Muscle of back (tissue), 11 donors: ENCODE data around the gene OVAAL. TPM values are rescaled to one million over a fixed set of nuclear protein-coding genes. Genes with fewer than 3 reads are reported as not detected.

Source experiments
- DNase-seq, 3 donors: peaks; one replicate each; pipeline versions ENCODE4 v3.0.0 to v3.0.0-alpha.2; 2013
- polyA plus RNA-seq, 10 donors: library from polyadenylated mRNA; unstranded; fragments of 120-200 nt; gene quantifications; one replicate each; pipeline ENCODE4 v1.2.1, GENCODE V29; 2013; ENCODE audit not compliant: insufficient read length in 10 of 10

OVAAL gene
- polyA plus RNA-seq, 10 donors = not detected

DNA sequence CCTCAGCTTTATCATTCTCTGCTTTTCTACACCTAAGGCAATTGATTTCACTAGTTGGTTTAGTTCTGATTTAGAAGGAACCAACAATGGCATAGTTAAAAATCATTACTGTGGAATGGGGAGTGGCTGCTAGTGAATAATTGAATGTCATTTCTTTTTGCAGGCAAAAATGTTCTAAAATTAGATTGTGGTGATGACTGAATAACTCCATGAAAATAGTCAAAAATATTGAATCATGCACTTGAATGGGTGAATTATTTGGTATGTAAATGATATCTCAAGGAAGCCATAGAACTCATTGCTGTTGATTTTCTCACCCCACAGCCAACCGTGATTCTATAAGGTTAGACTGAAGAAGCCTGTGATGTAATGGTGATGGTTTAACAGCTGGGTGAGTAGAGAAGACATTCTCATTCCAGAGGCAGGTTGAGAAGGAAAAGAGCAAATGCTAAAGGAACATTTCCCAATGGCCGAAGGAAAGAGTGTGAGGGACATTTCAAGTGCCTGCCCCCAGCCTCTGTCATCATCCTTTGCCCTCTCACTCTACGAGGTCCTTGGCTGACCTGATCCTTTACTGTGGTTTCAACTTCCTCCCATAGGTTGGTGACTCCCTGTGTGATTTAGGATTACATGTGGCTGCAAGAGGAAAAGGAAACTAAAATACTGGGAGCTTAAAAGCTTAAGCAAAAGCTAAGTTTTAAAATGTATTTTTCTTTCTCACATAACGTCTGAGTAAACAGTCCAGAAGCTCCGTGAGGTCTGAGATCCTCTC is 12.5 kb downstream of the OVAAL start:
- no peak for DNase-seq

DNA sequence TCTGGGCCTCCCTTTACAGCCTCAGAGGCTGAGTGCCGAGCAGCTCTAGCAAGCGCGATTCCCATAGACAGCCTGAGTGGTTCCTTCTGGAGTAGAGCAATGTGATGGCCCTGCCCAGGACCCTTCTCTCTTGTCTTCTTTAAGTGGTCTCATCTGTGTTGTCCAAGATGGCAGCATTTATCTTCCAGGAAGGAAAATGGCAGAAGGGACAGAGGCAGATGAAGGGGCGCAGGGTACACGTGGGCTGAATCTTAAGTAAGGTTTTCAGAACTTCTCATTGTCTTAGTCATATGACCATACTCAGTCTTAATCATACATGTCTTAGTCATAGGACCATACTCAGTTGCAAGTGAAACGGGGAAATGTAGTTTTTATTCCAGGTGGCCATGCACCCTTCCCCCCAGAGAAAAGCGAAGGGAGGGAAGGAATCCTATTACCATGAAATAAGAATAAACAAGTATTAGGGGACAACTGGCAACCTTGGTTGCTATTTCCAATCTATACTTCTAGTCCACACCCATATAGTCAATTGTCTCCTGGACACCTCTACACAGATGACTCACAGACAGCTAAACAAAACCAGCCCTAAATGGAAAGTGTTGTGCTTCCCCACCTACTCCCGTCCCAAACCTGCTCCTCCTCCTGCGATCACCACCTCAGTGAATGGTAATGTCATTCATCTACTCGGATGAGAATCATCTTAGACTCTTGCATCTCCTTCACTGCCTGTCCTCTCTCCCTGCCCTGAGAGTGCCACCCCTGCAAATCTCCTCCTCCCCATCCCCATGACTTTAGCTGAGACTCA is 13.3 kb downstream of the OVAAL start:
- no peak for DNase-seq

DNA sequence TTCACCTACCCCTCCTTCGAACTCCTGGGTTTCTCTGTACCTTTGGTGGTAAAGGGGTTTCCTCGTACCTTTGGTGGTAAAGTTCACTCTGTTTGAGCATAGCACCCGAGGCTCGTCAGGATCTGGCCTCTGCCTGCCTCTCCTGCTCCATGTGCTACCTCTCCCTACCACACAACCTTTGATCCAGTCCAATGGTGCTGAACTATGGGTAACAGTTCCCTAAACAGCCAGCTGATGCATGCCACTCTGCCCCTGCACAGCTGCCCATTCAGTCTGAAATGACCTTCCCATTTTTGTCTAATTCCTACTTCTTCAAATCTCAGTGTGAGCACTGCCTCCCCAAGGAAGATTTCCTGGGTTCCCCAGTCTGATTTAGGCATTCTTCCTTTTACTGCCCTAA is 14.0 kb downstream of the OVAAL start:
- DNase-seq = no peak

GRCh38 chr1:180574031-180574713 is 15.4 kb downstream of the OVAAL start:
- no peak for DNase-seq

DNA sequence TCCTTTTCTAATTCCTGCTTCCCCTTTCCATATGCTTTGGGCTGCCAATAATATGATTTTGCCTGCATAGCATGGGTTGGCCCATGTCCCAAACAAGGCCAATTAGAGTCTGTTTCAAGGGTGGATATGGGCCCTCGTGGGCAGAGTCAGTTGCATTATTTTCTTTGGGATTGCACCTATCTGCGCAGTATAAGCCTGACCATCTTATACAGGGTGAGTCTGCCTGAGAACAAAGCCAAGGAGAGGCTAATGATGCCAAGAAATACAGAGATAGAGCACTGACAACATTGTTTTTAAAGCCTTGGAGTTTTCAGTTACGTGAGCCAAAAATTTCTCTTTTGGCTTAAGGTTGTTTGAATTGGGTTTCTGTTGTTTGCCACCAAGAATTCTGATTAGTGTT is 18.6 kb downstream of the OVAAL start:
- no peak for DNase-seq

DNA sequence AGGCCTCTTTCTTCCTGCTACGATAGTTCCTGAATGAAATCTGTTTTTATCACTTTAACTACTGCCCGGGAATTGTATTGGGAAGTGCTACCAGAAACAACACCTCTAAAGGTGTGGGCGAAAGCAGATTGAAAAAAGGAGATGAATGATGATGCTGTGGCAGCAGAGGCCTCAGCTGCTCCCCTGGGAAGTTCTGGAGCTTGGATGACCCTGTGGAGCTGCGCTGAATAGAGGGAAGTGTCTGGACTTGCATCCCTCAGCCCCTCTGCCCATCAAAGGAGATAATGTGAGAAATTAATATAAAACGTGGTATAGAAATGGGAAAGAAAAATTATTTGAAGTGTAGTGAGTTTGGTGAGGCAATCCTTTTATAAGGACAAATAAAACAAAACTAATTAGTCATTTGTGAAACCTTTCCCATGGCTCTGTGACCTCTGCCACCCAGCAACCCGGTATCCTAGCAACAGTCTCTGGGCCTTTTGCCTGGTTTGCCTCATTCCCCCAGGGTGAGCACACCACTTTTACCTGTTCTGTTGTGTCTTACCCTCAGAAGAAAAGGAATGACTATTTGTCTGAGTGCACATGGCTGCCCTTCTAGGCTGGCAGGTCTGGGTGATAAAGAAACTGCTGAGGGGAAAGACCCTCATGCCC is 21.3 kb downstream of the OVAAL start:
- no peak for DNase-seq

GRCh38 chr1:180581635-180582039 is 22.9 kb downstream of the OVAAL start:
- no peak for DNase-seq

- DNase-seq = no peak
These were observed 26.1 kb downstream of the OVAAL start for GRCh38 chr1:180584869-180585268.

DNA sequence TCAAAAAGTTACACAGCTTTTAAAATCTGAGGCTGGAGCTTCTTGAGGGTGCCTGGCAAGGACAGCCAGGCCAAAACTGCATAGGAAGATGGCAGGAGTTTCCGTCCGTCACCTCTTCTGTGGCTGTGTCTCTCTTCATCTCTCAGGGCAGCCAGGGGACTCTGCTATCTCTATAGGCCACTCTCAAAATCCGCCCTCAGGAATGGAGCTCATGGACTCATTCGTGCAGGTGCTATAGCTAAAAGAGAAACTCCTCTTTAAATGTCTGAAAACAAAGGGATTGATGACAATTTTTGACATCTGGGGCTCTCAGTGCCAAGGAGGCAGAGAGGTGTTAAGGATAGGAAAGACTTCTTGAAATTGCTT is 27.2 kb downstream of the OVAAL start:
- DNase-seq = no peak

GRCh38 chr1:180586671-180587155 is 27.9 kb downstream of the OVAAL start:
- DNase-seq = no peak

GRCh38 chr1:180588121-180588520 is 29.4 kb downstream of the OVAAL start:
- DNase-seq = no peak

GRCh38 chr1:180590889-180591288 is 32.1 kb downstream of the OVAAL start:
- no peak for DNase-seq

- no peak for DNase-seq
These were observed 34.6 kb downstream of the OVAAL start for GRCh38 chr1:180593382-180593781.

- no peak for DNase-seq
These were observed 36.0 kb downstream of the OVAAL start for GRCh38 chr1:180594723-180595122.

DNA sequence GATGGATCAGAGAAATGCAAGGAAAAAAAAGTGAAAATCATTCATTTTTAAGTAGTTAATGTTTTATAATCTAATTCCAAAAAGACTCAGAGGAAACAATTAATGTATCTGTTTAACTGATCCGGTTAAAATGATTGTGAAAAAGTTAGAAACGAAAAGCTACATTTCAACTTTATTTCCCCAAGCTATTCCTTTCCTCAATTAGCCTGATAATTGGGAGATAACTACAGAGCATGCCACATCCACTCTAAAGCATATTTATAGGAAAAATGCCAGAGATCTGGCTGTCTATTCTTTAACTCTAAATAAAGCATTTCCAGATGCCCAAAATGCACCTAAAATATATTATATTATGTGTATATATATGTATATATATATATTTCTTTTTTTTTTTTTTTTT is 37.2 kb downstream of the OVAAL start:
- no peak for DNase-seq

GRCh38 chr1:180597520-180597919 is 38.8 kb downstream of the OVAAL start:
- DNase-seq = no peak

- DNase-seq = no peak
These were observed 39.7 kb downstream of the OVAAL start for GRCh38 chr1:180598333-180598974.

GRCh38 chr1:180600343-180600742 is 41.6 kb downstream of the OVAAL start:
- DNase-seq = no peak

- DNase-seq = no peak
These were observed 42.7 kb downstream of the OVAAL start for GRCh38 chr1:180601512-180601911.

DNA sequence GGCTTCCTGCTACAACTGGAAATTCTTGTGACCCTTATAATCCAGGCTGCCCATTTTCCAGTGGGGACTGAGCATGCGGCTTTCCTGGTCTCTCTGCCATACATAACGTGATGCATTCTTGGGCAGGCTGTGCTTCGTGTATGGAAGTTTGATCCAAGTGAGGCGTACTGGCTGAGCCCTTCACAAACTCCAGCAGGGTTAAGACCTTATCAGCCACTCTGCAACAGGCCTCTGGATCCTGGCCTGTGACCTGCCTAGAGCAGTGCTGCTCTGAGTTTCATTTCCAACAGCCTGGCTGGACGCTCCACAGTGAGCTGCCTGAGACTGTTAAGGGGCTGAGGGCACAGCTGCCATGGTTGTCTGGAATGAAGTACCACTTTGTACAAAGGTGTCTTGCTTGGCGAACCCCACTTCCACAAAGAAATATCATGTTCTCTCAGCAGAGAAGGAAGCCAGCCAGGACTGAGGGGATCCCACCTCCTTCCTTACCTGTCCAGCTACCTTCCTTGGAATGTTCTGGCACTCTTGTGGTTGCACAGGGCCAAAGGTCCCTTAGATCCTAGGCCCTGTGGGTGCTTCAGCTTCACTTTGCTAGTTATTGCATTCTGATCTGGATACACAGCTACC is 44.6 kb downstream of the OVAAL start:
- no peak for DNase-seq

GRCh38 chr1:180603850-180604226 is 45.1 kb downstream of the OVAAL start:
- no peak for DNase-seq
